ENCODE data around the gene TEAD1.
"Not testable (repeated sequence)": the region's sequence is repeated elsewhere in the genome, so short reads cannot be mapped to it uniquely, and the experiment has no call there.

Gene TEAD1

GRCh38 chr11:12737024-12737423, 62.8 kb downstream of the TEAD1 start:
- no peak for DNase-seq (ENCODE audit: low read depth)

- DNase-seq (ENCODE audit: low read depth) = no peak
These were observed 67.5 kb downstream of the TEAD1 start for GRCh38 chr11:12741671-12742216.

- DNase-seq (ENCODE audit: low read depth) = no peak
These were observed 69.7 kb downstream of the TEAD1 start for GRCh38 chr11:12743834-12744449.

- no peak for DNase-seq (ENCODE audit: low read depth)
These were observed 70.7 kb downstream of the TEAD1 start for GRCh38 chr11:12744826-12745502.

GRCh38 chr11:12745787-12746186, 71.6 kb downstream of the TEAD1 start:
- DNase-seq (ENCODE audit: low read depth) = no peak

GRCh38 chr11:12746593-12747097, 72.4 kb downstream of the TEAD1 start:
- peak; percentile 77 for DNase-seq (ENCODE audit: low read depth)

- no peak for DNase-seq (ENCODE audit: low read depth)
These were observed 74.3 kb downstream of the TEAD1 start for GRCh38 chr11:12748561-12748960.

- DNase-seq (ENCODE audit: low read depth) = no peak
These were observed 75.2 kb downstream of the TEAD1 start for GRCh38 chr11:12749442-12749841.

- no peak for DNase-seq (ENCODE audit: low read depth)
These were observed 76.0 kb downstream of the TEAD1 start for GRCh38 chr11:12750181-12750580.

GRCh38 chr11:12752868-12753524, 78.8 kb downstream of the TEAD1 start:
- no peak for DNase-seq (ENCODE audit: low read depth)

- DNase-seq (ENCODE audit: low read depth) = no peak
These were observed 79.8 kb downstream of the TEAD1 start for GRCh38 chr11:12754021-12754420.

- DNase-seq (ENCODE audit: low read depth) = no peak
These were observed 80.5 kb downstream of the TEAD1 start for GRCh38 chr11:12754582-12755234.

- DNase-seq (ENCODE audit: low read depth) = no peak
These were observed 81.6 kb downstream of the TEAD1 start for GRCh38 chr11:12755510-12756453.

GRCh38 chr11:12756454-12756806, 82.2 kb downstream of the TEAD1 start:
- no peak for DNase-seq (ENCODE audit: low read depth)

GRCh38 chr11:12756867-12757266, 82.6 kb downstream of the TEAD1 start:
- DNase-seq (ENCODE audit: low read depth) = no peak

GRCh38 chr11:12757416-12757815, 83.2 kb downstream of the TEAD1 start:
- DNase-seq (ENCODE audit: low read depth) = no peak

- not testable (repeated sequence) for DNase-seq (ENCODE audit: low read depth)
These were observed 83.9 kb downstream of the TEAD1 start for GRCh38 chr11:12758117-12758516.

- DNase-seq (ENCODE audit: low read depth) = no peak
These were observed 86.8 kb downstream of the TEAD1 start for GRCh38 chr11:12761029-12761428.

GRCh38 chr11:12762278-12762677, 88.1 kb downstream of the TEAD1 start:
- no peak for DNase-seq (ENCODE audit: low read depth)

GRCh38 chr11:12762696-12763324, 88.6 kb downstream of the TEAD1 start:
- no peak for DNase-seq (ENCODE audit: low read depth)

Measured in fibroblast of the conjunctiva (primary cell).